Sigmoid colon (tissue), 4 donors: Measurements from ENCODE around the gene WSCD1.

Source experiments
- CTCF ChIP-seq, 4 experiments: fragments of 450-650 bp in 3 of 4; fragments of 200-600 bp in 1 of 4; IDR thresholded peaks; one replicate each; pipeline ENCODE4 v1.5.1; 2016 to 2019; ENCODE audit warnings: antibody characterized with exemption in 4 of 4, mild to moderate bottlenecking in 3 of 4, moderate library complexity in 2 of 4
- EP300 ChIP-seq, 4 donors: sonication (generic); formaldehyde crosslinking; IDR thresholded peaks; one replicate each; pipeline ENCODE4 v1.6.1; 2017; ENCODE audit warnings: antibody characterized with exemption in 4 of 4
- POLR2A ChIP-seq, 2 donors: fragments of 450-650 bp; IDR thresholded peaks; one replicate each; pipeline ENCODE4 v1.6.1; 2016; ENCODE audit warnings: antibody characterized with exemption in 2 of 2, mild to moderate bottlenecking in 2 of 2, moderate library complexity in 2 of 2
- POLR2AphosphoS5 ChIP-seq, 4 donors: sonication (generic); formaldehyde crosslinking; IDR thresholded peaks; one replicate each; pipeline ENCODE4 v1.6.1; 2017; ENCODE audit warnings: antibody characterized with exemption in 4 of 4

- TF ChIP-seq CTCF (IDR thresholded peaks at IDR 0.05) (no peak), POLR2AphosphoS5 (IDR thresholded peaks at IDR 0.05) (no peak), POLR2A (IDR thresholded peaks at IDR 0.05) (no peak), EP300 (IDR thresholded peaks at IDR 0.05) (no peak)
These were observed 48.6 kb upstream of the WSCD1 start for GRCh38 chr17:6021627-6022026.
